Measurements from ENCODE around the gene PIK3CD. TPM values are rescaled to one million over a fixed set of nuclear protein-coding genes. Genes with fewer than 3 reads are reported as not detected.

Gene PIK3CD
- total and polyA plus RNA-seq, 2 of the 8 experiments (the other 6 are each of a cell fraction or from before 2014, with no cell fraction given): 20.6 to 24.1 TPM

GRCh38 chr1:9735800-9736199 is 84.3 kb downstream of the PIK3CD start:
- Histone ChIP-seq H2AFZ (ENCODE audit: low read length) (no peak overlapping the region), H4K91ac (replicated peaks; ENCODE audit: insufficient read length, low read length) (no peak overlapping the region), H3K18ac (ENCODE audit: extremely low read depth, low read length) (no peak overlapping the region), H3K36me3 (ENCODE audit: control insufficient read depth in 2 of 4, insufficient read depth in 4 of 4, low read length in 3 of 4) (peaks cover 33 to 88% (median 64%) of the 10 kb centered on the region in 4 experiments), H3K56ac (replicated peaks; ENCODE audit: insufficient read length, low read depth, low read length) (no peak overlapping the region), H4K8ac (ENCODE audit: extremely low read depth, insufficient read depth, low read length) (no peak overlapping the region), H2BK15ac (ENCODE audit: low read length) (no peak overlapping the region), H3K4me3 (ENCODE audit: extremely low read depth in 1 of 4, insufficient read depth in 2 of 4, low read depth in 3 of 4, low read length in 4 of 4) (no peak overlapping the region), H2BK5ac (ENCODE audit: low read depth, low read length) (no peak overlapping the region), H3K4me2 (ENCODE audit: insufficient read depth in 1 of 2, low read depth in 2 of 2, low read length in 2 of 2) (no peak overlapping the region), H3K23me2 (ENCODE audit: low read depth, low read length) (no peaks in the 10 kb centered on the region), H2BK120ac (replicated peaks; ENCODE audit: low read depth, low read length) (no peak overlapping the region), H3K9ac (replicated peaks in 1 of 4; ENCODE audit: extremely low read depth in 1 of 4, low read depth in 3 of 4, low read length in 3 of 4) (no peak overlapping the region), H3K27ac (ENCODE audit: low read depth, low read length) (no peak overlapping the region), H3K23ac (ENCODE audit: insufficient read length) (no peak overlapping the region), H2BK12ac (ENCODE audit: low read depth, low read length) (no peak overlapping the region), H3K79me1 (ENCODE audit: low read depth, low read length) (no peaks in the 10 kb centered on the region), H3K14ac (ENCODE audit: insufficient read length) (no peak overlapping the region), H2BK20ac (ENCODE audit: low read length) (no peak overlapping the region), H3K79me2 (ENCODE audit: control insufficient read depth in 1 of 2, insufficient read depth in 2 of 2, low read length in 2 of 2) (no peaks in the 10 kb centered on the region), H3K27me3 (replicated peaks in 1 of 4; ENCODE audit: control insufficient read depth in 3 of 4, extremely low read depth in 1 of 4, insufficient read depth in 3 of 4, low read length in 3 of 4) (no peaks in the 10 kb centered on the region), H2AK5ac (ENCODE audit: low read depth, low read length) (no peak overlapping the region), H3K9me3 (ENCODE audit: insufficient read depth in 2 of 2, low read depth in 1 of 2, low read length in 1 of 2) (peaks cover 0 to 4% of the 10 kb centered on the region in 2 experiments; a peak in 2 of 4 replicates), H3K4me1 (replicated peaks in 1 of 4; ENCODE audit: control insufficient read depth in 3 of 4, insufficient read depth in 4 of 4, low read length in 3 of 4) (no peaks in the 10 kb centered on the region), H3K4ac (replicated peaks; ENCODE audit: insufficient read length, low read depth, low read length) (no peak overlapping the region), H4K20me1 (replicated peaks in 1 of 2; ENCODE audit: control insufficient read depth in 1 of 2, insufficient read depth in 2 of 2, low read length in 2 of 2) (peaks cover 0 to 5% of the 10 kb centered on the region in 2 experiments), H4K5ac (ENCODE audit: insufficient read length, low read depth, low read length) (no peak overlapping the region)
- 90% methylated on average over 19 of the region's 19 CpGs; no CpG with 5 or more reads in 1 of the 2 experiments for WGBS, 2 experiments (ENCODE audit: extremely low coverage in 1 of 2, insufficient coverage in 1 of 2, insufficient read length in 1 of 2, insufficient replicate concordance in 2 of 2, low coverage in 1 of 2, low lambda C conversion rate in 2 of 2, missing lambda C conversion rate in 1 of 2)
- FAIRE-seq: no peak
- CTCF ChIA-PET (ENCODE audit: partially characterized antibody): interaction anchor here (1.0 to 3.6 kb wide), 8 partner anchors 8 to 132 kb away, joined by 3 to 30 read pairs (median 4); no protein-coding TSS in a partner anchor
- POLR2A ChIA-PET (ENCODE audit: partially characterized antibody): interaction anchor here (0.6 kb wide), 1 partner anchor 19 kb away, joined by 3 read pairs; no protein-coding TSS in a partner anchor
- DNase-seq (ENCODE audit: low read depth in 1 of 2, low spot score in 2 of 2): no peak
- peak in 1 of 2 experiments; percentile 5; a peak in 1 of 4 replicates for TF ChIP-seq RAD21 (IDR thresholded peaks at IDR 0.05 in 1 of 2, conservative IDR thresholded peaks at IDR 0.05 in 1 of 2; ENCODE audit: low read depth in 2 of 2, low read length in 2 of 2)
- TF ChIP-seq KDM4A (IDR thresholded peaks at IDR 0.05; ENCODE audit: low read depth, low read length, severe bottlenecking): no peak
- TF ChIP-seq, protein P1, sequence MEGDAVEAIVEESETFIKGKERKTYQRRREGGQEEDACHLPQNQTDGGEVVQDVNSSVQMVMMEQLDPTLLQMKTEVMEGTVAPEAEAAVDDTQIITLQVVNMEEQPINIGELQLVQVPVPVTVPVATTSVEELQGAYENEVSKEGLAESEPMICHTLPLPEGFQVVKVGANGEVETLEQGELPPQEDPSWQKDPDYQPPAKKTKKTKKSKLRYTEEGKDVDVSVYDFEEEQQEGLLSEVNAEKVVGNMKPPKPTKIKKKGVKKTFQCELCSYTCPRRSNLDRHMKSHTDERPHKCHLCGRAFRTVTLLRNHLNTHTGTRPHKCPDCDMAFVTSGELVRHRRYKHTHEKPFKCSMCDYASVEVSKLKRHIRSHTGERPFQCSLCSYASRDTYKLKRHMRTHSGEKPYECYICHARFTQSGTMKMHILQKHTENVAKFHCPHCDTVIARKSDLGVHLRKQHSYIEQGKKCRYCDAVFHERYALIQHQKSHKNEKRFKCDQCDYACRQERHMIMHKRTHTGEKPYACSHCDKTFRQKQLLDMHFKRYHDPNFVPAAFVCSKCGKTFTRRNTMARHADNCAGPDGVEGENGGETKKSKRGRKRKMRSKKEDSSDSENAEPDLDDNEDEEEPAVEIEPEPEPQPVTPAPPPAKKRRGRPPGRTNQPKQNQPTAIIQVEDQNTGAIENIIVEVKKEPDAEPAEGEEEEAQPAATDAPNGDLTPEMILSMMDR (IDR thresholded peaks at IDR 0.05; ENCODE audit: control extremely low read depth in 1 of 3, insufficient read depth in 1 of 3, low read depth in 1 of 3, low read length in 3 of 3): peak in 2 of 3 experiments; percentile 31 to 35; a peak in 3 of 4 replicates
- no peak for TF ChIP-seq KDM5A (IDR thresholded peaks at IDR 0.05; ENCODE audit: low read length)

Data from H1 (cell line).